Testis (tissue), 3 donors: ENCODE results near the gene ADAT3. TPM values are rescaled to one million over a fixed set of nuclear protein-coding genes. Genes with fewer than 3 reads are reported as not detected.

ENCODE experiments used
- DNase-seq: peaks from one replicate; pipeline ENCODE4 v3.0.0-alpha.2; 2019
- H3K27ac ChIP-seq, 2 donors: fragments of 200-600 bp; sonication (generic); one replicate each; pipeline ENCODE4 v1.5.1; 2019
- H3K27me3 ChIP-seq: fragments of 200-600 bp; sonication (generic); one replicate; pipeline ENCODE4 v1.5.1; 2019
- H3K36me3 ChIP-seq: fragments of 200-600 bp; sonication (generic); one replicate; pipeline ENCODE4 v1.5.1; 2017; ENCODE audit warnings: low read depth; ENCODE audit errors: missing control alignments
- H3K4me1 ChIP-seq: fragments of 200-600 bp; sonication (generic); one replicate; pipeline ENCODE4 v1.5.1; 2019
- H3K4me3 ChIP-seq, 2 donors: fragments of 200-600 bp; sonication (generic); one replicate each; pipeline ENCODE4 v1.5.1; 2017 to 2019
- H3K9me3 ChIP-seq: fragments of 200-600 bp; sonication (generic); one replicate; pipeline ENCODE4 v1.5.1; 2017
- POLR2A ChIP-seq: fragments of 450-650 bp; IDR thresholded peaks from one replicate; pipeline ENCODE4 v1.6.1; 2017; ENCODE audit warnings: antibody characterized with exemption, mild to moderate bottlenecking, moderate library complexity
- WGBS, 2 donors: methylation state at CpG; one replicate each; pipeline ENCODE4 v1.1.5; 2018; 5-methylcytosine and 5-hydroxymethylcytosine counted together
- intact Hi-C: fragments of 100-400 bp; cut with DNase I; formaldehyde crosslinking; loops from one replicate; pipeline ENCODE4 v1.15.1; 2023; ENCODE audit warnings: low total_unique reads
- polyA plus RNA-seq: library from polyadenylated mRNA; stranded (reverse); fragments of 350-450 nt; fragmentation: Illumina TruSeq; extraction: RNeasy Lipid Tissue Mini Kit (QIAGEN cat#74804); gene quantifications from one replicate; pipeline ENCODE4 v1.2.3, GENCODE V29; 2014; ENCODE audit warnings: low read depth, low replicate concordance; ENCODE audit not compliant: insufficient read depth
- total RNA-seq, 2 donors: library from RNA; depleted of rRNA; stranded (reverse); fragments of >200 nt; gene quantifications; one replicate each; pipeline ENCODE4 v1.2.3, GENCODE V29; 2016
- TF ChIP-seq, protein P1 (sequence below), 3 experiments: fragments of 450-650 bp in 2 of 3; fragments of 200-600 bp in 1 of 3; sonication (generic) in 1 of 3; IDR thresholded peaks; one replicate each; pipeline ENCODE4 v1.5.1; 2016 to 2019; ENCODE audit warnings: antibody characterized with exemption in 3 of 3, mild to moderate bottlenecking in 2 of 3, moderate library complexity in 1 of 3

The ADAT3 gene
- total and polyA plus RNA-seq, 3 donors from 2014 or later: 1.1 to 16.7 (median 10.6) TPM

DNA sequence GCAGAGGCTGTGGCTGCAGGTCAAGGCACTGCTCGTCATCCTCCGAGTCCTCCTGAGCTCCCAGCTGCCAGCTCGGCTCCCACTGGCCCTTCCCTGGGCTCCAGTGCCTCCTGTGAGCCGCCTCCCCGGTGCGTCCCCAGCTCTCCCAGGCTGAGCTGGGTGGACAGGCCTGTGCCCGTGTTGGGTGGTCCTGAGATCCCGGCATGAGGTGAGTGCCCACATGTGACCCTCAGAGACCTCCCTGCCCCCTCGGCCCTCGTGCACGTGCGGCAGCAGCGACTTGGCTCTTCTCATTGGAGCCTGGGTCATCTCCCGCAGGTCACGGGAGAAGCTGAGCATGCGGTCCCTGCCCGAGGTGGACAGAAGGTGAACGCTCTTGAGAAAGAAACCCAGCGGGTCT is 15.4 kb downstream of the ADAT3 start:
- Histone ChIP-seq H3K36me3 (no peaks in the 10 kb centered on the region), H3K9me3 (no peaks in the 10 kb centered on the region), H3K27ac (no peak overlapping the region), H3K4me3 (no peak overlapping the region), H3K4me1 (no peaks in the 10 kb centered on the region), H3K27me3 (no peaks in the 10 kb centered on the region)
- WGBS, 2 donors: 93 to 97% methylated on average over 15 to 19 of the region's 19 CpGs
- DNase-seq: no peak
- intact Hi-C loops: no loop called here
- TF ChIP-seq POLR2A: no peak
- TF ChIP-seq, protein P1, sequence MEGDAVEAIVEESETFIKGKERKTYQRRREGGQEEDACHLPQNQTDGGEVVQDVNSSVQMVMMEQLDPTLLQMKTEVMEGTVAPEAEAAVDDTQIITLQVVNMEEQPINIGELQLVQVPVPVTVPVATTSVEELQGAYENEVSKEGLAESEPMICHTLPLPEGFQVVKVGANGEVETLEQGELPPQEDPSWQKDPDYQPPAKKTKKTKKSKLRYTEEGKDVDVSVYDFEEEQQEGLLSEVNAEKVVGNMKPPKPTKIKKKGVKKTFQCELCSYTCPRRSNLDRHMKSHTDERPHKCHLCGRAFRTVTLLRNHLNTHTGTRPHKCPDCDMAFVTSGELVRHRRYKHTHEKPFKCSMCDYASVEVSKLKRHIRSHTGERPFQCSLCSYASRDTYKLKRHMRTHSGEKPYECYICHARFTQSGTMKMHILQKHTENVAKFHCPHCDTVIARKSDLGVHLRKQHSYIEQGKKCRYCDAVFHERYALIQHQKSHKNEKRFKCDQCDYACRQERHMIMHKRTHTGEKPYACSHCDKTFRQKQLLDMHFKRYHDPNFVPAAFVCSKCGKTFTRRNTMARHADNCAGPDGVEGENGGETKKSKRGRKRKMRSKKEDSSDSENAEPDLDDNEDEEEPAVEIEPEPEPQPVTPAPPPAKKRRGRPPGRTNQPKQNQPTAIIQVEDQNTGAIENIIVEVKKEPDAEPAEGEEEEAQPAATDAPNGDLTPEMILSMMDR (IDR thresholded peaks at IDR 0.05): no peak

DNA sequence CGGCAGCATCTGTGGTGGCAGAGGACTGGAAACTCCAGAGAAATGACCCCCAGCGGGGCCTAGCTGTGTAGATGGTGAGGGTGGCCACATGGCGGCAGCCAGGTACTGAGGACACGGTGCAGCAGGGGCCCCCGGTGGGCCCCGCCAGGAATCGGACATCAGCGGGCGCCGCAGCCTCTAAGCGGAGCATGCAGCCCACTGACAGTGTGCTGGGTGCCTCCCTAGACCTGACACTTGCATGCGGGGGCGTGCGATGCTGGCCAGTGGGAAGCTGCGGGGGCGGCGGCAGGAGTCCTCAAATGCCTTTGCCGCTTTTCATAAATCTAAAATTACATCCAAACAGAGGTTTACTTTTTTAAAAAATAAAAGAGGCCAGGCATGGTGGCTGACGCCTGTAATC is 16.1 kb downstream of the ADAT3 start:
- intact Hi-C loops: no loop called here
- DNase-seq: peak; percentile 77
- no peak overlapping the region for H3K27ac ChIP-seq
- no peaks in the 10 kb centered on the region for H3K36me3 ChIP-seq
- H3K4me3 ChIP-seq: no peak overlapping the region
- H3K9me3 ChIP-seq: no peaks in the 10 kb centered on the region
- no peaks in the 10 kb centered on the region for H3K4me1 ChIP-seq
- WGBS, 2 donors: 63 to 90% methylated on average over 12 to 19 of the region's 19 CpGs
- no peaks in the 10 kb centered on the region for H3K27me3 ChIP-seq
- no peak for TF ChIP-seq POLR2A
- TF ChIP-seq, protein P1 (IDR thresholded peaks at IDR 0.05): no peak

DNA sequence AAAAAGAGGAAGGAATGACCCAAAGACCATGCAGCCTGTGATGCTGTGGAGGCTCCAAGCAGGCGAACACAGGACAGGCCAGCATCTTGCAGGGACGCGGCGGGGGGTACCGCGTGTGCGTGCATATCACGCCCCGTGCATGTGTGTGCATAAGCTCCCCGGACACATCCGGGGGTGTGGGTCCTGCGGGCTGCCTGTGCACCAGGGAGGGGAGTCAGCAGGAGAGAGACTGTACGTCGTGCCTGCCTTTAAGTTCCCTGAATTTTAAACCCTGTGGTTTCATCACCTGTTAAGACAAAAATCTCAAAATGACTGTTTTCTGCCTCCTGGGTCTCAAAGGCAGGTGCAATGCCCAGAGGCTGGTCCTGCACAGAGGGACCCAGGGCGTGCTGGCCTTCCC is 16.6 kb downstream of the ADAT3 start:
- TF ChIP-seq POLR2A: no peak
- TF ChIP-seq, protein P1 (IDR thresholded peaks at IDR 0.05): no peak
- Histone ChIP-seq H3K9me3 (no peaks in the 10 kb centered on the region), H3K27ac (no peak overlapping the region), H3K36me3 (no peaks in the 10 kb centered on the region), H3K4me3 (no peak overlapping the region), H3K4me1 (no peaks in the 10 kb centered on the region), H3K27me3 (no peaks in the 10 kb centered on the region)
- no peak for DNase-seq
- intact Hi-C loops: no loop called here
- WGBS, 2 donors: 92 to 93% methylated on average over 15 of the region's 15 CpGs

DNA sequence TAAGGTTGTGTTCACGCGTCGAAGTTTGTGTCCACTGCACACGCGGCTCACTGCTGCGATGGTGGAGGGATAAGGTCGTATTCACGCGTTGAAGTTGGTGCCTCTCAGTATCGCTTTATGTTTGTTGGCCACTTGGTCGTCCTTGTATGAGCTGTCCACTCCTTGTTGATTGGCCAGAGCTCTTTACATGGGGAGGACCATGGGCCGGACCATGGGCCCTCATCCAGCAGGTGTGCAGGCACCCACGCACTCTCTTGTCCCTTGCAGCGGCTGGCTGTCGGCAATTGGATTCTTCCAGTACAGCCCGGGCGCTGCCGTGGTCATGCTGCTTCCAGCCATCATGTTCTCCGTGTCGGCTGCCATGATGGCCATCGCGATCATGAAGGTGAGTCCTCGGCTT is 17.6 kb downstream of the ADAT3 start:
- no peak overlapping the region for H3K4me3 ChIP-seq
- no peaks in the 10 kb centered on the region for H3K9me3 ChIP-seq
- DNase-seq: no peak
- H3K36me3 ChIP-seq: no peaks in the 10 kb centered on the region
- no peak overlapping the region for H3K27ac ChIP-seq
- WGBS, 2 donors: 92 to 97% methylated on average over 18 to 23 of the region's 23 CpGs
- H3K27me3 ChIP-seq: no peaks in the 10 kb centered on the region
- intact Hi-C loops: no loop called here
- no peaks in the 10 kb centered on the region for H3K4me1 ChIP-seq
- no peak for TF ChIP-seq POLR2A
- TF ChIP-seq, protein P1 (IDR thresholded peaks at IDR 0.05): no peak

- 83 to 95% methylated on average over 8 of the region's 8 CpGs for WGBS, 2 donors
- Histone ChIP-seq H3K4me3 (no peak overlapping the region), H3K27ac (no peak overlapping the region), H3K9me3 (no peaks in the 10 kb centered on the region), H3K4me1 (no peaks in the 10 kb centered on the region), H3K36me3 (no peaks in the 10 kb centered on the region), H3K27me3 (no peaks in the 10 kb centered on the region)
- TF ChIP-seq, protein P1 (IDR thresholded peaks at IDR 0.05): no peak
- TF ChIP-seq POLR2A: no peak
- DNase-seq: no peak
- intact Hi-C loops: no loop called here
Measured at GRCh38 chr19:1923319-1923718, 18.1 kb downstream of the ADAT3 start.
